Stomach (tissue), 4 donors: ENCODE measurements around the gene FAM72C.
"Not testable (repeated sequence)": the region's sequence is repeated elsewhere in the genome, so short reads cannot be mapped to it uniquely, and the experiment has no call there.

ENCODE experiments used
- CTCF ChIP-seq, 7 experiments: fragments of 450-650 bp in 4 of 7; fragments of 200-600 bp in 3 of 7; sonication (generic) in 3 of 7; IDR thresholded peaks; one replicate each; pipeline ENCODE4 v1.5.1; 2016 to 2019; ENCODE audit warnings: antibody characterized with exemption in 7 of 7, control low read depth in 2 of 7, mild to moderate bottlenecking in 1 of 7
- EP300 ChIP-seq: sonication (generic); formaldehyde crosslinking; IDR thresholded peaks from one replicate; pipeline ENCODE4 v1.6.1; 2017; ENCODE audit warnings: antibody characterized with exemption
- POLR2A ChIP-seq, 4 donors: fragments of 450-650 bp; IDR thresholded peaks; one replicate each; pipeline ENCODE4 v1.6.1; 2016; ENCODE audit warnings: antibody characterized with exemption in 4 of 4, control low read depth in 2 of 4, mild to moderate bottlenecking in 1 of 4, moderate library complexity in 1 of 4
- POLR2AphosphoS5 ChIP-seq, 3 donors: sonication (generic); formaldehyde crosslinking; IDR thresholded peaks; one replicate each; pipeline ENCODE4 v1.6.1; 2016; ENCODE audit warnings: antibody characterized with exemption in 3 of 3

GRCh38 chr1:143919127-143919526 lies 52.7 kb downstream of the FAM72C start:
- not testable (repeated sequence) for TF ChIP-seq CTCF (IDR thresholded peaks at IDR 0.05); POLR2A (IDR thresholded peaks at IDR 0.05); POLR2AphosphoS5 (IDR thresholded peaks at IDR 0.05); EP300
